GM10847 (cell line): Measurements from ENCODE around the gene RAD51AP1.

ENCODE experiments used
- POLR2A ChIP-seq: IDR thresholded peaks from 2 replicates; pipeline ENCODE4 v1.6.1; 2011; ENCODE audit not compliant: insufficient read length; ENCODE audit errors: extremely low read depth

RAD51AP1 gene

DNA sequence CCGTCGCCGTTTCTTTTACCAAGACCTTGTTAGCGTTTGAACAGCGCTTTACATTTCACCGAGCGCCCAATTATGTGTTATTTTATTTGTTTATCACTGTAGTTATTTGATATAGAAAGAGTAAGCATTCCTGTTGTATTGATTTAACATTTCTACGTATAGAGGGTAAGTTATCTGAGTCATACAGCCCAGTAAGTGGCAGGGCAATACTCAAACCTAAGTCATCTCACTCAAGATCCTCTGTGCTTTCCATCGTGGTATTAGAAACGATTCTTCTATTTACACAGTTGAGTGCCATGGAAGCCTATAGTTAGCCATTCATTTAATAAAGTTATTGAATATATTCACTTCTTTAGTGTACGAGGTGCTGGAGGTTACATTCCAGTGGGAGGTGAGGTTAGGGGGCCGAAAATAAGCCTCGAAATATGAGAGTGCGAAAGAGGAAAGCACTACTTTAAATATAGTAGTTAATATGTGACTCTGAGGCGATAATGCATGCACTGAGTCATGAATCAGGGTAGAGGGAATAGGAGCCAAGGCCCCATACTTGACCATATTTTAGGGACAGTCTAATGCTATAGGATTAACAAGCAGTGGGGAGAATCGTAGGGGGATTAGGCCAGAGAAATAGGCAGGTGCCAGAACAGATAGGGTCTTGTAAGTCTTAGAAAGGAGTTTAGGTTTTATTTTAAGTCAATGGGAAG, 629 bp downstream of the RAD51AP1 start:
- TF ChIP-seq POLR2A = no peak

DNA sequence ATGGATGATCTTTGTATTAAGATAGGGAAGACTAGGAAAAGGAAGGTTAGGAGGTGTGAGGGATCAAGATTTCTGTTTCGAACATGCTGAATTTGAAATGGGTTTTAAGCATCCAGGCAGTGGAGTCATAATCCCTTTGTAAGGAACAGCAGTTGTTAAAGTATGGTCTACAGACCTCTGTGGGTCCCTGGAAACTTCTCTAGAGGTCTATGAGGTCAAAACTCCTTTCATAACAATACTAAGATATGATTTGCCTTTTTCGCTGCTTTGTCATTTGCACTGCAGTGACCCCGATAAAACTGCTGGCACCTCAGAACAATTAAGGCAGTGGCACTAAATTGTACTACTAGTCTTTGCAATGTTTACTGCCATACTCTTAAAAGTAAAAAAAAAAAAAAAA, 1.5 kb downstream of the RAD51AP1 start:
- no peak for TF ChIP-seq POLR2A

DNA sequence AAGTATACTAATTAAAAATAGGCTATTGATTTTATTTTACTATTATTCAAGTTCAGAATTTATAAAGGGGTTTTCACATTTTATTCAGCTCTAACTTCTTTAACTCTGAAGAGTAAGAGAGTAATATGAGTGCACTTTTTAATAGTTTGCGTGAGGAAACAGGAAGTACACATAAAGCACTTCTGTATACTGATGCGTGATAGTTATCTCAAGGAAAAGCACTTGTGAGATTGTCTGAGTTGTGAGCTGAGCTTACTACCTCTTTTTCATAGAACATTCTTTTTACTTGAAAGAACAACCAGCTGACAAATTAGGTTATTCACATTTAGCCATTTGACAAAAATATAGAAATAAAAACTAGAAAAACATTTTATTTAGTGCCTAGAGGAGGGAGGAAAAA, 1.9 kb downstream of the RAD51AP1 start:
- no peak for TF ChIP-seq POLR2A

DNA sequence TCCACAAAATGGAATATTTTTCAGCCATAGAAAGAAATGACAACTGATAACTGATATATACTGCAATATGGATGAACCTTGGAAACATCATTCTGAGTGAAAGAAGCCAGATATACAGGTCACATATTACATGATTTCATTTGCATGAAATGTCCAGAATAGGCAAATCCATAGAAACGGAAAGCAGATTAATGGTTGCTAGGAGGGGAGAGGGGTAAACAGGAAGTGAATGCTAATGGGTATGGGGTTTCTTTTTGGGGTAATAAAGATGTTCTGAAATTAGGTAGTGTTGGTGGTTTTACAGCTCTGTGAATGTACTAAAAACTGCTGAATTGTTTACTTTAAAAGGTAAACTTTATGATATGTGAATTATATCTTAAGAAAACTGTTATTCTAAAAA, 6.5 kb downstream of the RAD51AP1 start:
- no peak for TF ChIP-seq POLR2A

DNA sequence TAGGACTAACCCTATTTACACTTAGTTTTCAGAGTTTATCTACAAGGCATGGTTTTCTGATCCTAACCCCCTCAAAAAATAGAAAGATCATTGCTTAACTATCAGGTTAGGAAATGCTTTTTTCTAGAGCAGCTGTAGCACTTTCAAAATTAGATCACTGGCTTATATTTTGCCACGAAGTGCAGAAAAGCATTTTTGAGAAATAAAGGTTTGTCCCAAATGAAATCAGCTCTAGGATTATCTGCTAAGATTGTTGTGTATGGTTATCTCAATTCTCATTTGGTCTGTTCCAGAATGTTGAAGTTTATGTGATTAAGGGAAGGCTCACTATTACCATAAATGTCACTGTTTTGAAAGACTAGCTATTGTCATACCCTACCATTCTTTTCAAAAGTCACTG, 13.5 kb downstream of the RAD51AP1 start:
- no peak for TF ChIP-seq POLR2A

DNA sequence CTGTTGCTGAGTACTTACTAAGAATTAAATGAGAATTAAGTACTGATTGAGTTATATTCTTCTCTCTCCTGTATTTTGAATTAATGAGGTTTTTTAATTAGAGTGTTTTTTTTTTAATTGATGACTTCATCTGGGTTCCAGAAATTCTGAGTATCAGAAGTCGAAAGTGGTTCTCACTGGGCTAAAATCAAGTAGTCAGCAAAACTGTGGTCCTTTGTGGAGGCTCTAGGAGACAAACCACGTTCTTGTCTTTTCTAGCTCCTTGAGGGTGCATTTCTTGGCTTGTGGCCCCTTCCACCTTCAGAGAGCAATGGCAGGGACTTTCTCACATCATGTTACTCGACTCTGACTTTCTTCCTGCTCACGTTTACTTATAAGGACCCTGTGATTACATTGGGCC, 15.3 kb downstream of the RAD51AP1 start:
- TF ChIP-seq POLR2A = no peak

DNA sequence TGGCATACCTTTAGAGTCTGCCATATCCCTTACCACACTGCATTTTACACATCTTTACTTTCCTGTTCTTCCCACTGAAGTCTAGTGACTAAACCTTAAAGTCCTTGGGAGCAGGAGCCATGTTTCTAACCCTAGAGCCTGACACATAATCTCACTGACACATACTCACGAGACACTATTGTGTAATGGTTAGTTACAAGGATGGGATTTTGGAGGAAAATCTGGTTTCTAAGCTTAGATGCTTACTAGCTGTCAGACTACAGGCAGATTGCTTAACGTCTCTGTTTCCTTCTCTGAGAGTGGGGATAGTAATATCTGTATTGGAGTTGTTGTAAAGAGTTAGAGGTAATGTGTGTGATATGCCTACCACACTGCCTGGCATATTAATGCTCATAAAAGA, 17.1 kb downstream of the RAD51AP1 start:
- no peak for TF ChIP-seq POLR2A

DNA sequence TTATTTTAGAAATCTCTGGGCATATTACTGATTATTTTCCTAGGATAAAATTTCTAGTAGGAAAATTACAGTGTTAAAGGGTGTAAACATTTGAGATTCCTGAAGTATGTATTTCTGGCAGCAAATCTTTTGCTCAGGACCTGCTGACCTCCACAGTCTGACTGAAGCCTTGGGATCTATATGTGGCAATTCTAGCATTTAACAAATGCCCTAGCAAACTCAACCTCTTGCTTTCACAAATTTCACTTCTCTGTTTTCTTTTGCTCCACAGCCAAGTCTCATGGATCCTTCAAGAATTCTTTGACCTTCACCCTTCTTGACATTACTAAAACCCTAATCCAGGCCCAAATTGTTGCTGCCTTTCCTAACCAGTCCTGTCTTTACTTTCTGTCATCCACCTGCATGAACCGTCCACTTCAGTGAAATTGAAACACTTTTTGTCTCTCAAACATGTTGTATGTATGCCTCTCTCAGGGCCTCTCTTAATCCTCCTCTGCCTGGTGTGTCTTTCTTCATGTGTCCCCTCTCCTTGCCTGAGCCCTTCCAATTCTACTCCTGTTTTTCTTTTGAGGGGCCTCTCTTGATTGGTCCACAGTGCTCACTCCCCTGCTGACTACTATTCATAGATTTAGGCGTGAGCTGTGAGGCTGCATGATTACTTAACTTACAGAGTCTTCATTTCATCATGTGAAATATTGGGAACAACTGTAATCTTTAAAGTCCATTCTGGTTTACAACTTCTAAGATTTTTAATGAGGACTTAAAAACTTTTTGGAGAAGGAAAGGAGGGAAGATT, 18.2 kb downstream of the RAD51AP1 start:
- TF ChIP-seq POLR2A = no peak

DNA sequence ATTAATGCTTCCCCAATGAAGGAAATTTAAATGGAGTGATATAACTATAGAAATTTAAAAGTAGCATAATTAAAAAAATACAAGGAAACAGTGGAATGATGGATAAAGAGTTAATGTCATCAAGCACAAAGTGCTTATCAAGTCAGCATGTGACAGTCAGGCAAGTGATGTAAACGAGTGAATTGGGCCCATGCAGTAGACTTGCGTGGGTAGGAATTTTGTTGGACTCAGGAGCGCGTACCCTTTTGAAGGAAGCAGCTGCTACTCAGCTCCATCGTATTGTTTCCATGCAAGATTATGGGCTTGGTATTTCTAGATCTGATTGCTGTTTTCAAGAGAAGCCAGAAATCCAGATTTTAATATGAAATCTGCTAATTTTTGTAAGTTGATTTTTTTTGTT, 18.9 kb downstream of the RAD51AP1 start:
- no peak for TF ChIP-seq POLR2A

DNA sequence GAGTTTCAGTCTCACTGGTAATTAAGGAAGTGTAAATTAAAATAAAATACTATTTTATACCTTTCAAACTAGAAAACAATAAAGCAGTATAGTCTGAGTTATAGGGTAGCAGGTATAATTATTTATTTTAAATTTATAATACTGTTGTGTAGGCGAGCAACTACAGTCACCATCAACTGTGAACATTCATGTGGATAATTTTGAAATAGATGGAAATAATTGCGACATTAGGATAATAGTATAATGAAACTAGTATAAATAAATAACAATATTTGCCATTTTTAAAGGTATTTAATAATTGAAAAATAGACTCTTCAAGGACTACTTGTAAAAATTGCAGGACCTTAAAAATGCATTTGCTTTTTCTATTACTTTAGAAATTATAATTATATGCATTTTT, 19.5 kb downstream of the RAD51AP1 start:
- no peak for TF ChIP-seq POLR2A

DNA sequence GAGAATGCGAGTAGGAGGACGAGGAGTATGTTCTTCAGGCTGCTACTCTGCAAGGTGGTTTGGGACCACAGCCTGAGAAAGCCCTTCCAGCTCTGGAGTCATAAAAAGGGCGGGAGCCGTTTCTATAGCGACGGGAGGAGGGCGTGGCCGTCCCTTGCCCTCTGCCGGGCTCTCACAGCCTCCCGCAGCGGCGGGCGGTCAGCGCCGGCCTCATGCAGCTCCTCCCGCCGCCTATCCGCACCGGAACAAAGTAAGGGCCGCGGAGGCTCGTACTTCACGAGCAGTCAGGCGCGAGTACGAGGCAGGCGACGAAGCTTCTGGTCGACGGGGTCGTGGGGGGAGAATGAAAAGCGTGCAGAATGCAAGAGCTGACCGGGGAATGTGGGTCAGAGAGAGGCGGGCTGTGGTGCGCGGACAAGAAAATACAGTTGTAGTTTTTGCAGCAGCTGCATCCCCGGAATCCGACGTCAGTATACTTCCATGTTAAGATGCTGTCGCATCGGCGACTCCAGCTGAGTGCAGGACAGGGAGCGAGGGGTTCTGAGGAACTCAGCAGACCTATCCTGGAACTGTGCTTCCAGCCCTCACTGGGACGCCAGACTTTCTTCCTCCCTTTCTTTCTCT, 23.5 kb downstream of the RAD51AP1 start, which contains the start of gene DYRK4:
TSS of gene DYRK4 (plus strand) at position 175 of the 624 bp plus-strand sequence. CDS start at position 213, 38 bp downstream.
- no peak for TF ChIP-seq POLR2A

DNA sequence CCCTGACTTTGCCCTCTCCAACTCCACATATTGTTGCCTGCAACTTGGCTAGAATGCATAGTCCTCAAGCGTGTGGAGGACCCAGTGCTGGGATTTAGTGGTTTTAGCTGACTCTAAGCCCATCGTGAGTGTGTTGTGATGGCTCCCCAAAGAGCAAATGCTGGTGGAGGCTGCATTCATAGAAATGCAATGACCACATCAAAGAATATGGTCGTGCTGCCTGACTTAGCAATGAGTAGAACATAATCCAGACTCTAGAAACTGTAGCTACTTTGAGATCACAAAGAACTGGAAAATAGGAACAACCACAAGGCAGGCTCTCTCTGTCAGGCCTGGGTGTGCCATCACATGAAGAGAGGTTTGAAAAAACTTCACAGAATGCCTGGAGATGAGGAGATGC, 24.6 kb downstream of the RAD51AP1 start:
- TF ChIP-seq POLR2A = no peak

DNA sequence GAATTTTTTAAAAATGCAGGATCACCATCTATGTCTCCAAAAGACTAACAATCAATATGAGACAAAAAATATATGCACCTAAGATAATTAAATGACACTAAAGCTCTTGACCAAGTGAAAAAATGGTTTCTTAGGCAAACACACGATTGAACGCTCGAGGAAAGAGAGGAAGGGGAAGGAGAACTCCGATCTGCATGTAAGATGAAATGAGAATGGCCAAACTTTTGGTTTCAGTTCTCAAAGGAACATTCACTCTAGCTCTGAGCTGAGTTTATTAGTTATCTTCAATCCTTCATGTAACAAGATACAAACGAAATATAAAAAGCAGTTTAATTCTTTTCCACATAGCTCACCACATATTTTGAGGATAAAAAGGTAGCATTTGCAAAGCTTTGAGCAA, 26.1 kb downstream of the RAD51AP1 start:
- no peak for TF ChIP-seq POLR2A

DNA sequence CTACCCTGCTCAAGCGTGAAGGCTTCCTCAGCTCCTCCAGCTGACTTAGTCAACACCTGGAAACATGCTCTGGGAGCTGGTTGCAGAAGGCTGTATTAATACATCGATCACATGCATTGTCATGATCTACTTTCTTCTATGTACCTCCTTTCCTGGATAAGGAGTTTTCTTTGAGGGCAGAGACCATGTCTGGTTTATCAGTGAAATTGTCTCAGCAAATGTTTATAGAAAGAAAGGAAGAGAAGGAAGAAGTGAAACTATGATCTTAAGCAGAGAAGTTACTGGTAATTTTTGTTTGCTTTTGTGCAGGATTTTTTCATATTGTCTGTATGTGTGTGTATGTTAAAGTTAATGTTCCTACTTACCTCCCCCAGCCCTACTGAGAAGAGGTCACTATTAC, 27.8 kb downstream of the RAD51AP1 start:
- TF ChIP-seq POLR2A = no peak

DNA sequence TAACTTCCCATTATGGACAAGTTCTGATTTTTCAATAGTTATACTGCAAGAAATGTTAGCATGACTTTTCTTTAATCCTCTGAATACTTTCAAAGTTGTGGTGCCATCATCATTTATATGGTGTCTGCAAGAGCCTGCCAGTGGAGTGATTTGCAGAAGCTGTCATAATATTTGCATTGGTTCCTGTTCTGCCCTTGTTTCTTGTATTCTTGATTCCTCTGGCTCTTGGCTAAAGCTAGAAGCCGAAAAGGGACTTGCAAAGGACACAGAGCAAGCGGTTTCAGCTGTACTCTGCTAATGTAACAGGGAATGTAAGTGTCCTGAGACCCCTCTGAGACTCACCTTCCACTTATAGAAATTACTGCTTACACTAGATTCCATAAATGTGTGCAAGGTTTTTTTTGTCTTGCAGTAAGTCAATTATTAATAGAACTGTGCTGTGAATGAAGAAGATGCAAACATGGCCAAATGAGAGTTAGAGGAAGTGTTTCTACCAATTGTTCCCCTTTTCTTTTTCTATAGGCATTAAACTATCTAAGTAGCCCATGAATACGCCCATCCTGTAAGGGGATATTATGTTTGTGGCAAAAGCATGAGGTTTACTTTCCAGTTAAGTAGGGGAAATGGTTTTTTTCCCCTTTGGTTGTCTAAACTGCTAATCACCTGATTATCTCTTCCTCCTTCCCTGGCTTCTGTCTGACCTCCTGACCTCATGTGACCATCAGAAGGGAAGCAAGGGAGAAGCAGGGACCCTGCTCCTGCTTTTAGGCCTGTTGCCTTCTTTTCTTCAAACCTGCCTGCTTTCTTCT, 28.6 kb downstream of the RAD51AP1 start:
- no peak for TF ChIP-seq POLR2A
